Panc1 (cell line): ENCODE data around the gene PAX2.

Source experiments
- TF ChIP-seq, protein P1 (sequence below): fragments of 450-650 bp; IDR thresholded peaks from 2 replicates; pipeline ENCODE4 v1.5.1; 2017; ENCODE audit warnings: mild to moderate bottlenecking
- TF ChIP-seq, protein P2 (sequence below), 2 experiments: IDR thresholded peaks; 2 replicates each; pipeline ENCODE4 v1.6.1; 2011 to 2012; ENCODE audit warnings: low read depth in 2 of 2, control low read depth in 1 of 2, low read length in 1 of 2, mild to moderate bottlenecking in 1 of 2, moderate library complexity in 1 of 2; ENCODE audit not compliant: insufficient read depth in 1 of 2

GRCh38 chr10:100744987-100745881 lies at the start of gene PAX2:
- TF ChIP-seq, protein P1, sequence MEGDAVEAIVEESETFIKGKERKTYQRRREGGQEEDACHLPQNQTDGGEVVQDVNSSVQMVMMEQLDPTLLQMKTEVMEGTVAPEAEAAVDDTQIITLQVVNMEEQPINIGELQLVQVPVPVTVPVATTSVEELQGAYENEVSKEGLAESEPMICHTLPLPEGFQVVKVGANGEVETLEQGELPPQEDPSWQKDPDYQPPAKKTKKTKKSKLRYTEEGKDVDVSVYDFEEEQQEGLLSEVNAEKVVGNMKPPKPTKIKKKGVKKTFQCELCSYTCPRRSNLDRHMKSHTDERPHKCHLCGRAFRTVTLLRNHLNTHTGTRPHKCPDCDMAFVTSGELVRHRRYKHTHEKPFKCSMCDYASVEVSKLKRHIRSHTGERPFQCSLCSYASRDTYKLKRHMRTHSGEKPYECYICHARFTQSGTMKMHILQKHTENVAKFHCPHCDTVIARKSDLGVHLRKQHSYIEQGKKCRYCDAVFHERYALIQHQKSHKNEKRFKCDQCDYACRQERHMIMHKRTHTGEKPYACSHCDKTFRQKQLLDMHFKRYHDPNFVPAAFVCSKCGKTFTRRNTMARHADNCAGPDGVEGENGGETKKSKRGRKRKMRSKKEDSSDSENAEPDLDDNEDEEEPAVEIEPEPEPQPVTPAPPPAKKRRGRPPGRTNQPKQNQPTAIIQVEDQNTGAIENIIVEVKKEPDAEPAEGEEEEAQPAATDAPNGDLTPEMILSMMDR, result no peak; the same call in 1 of the 2 replicates
- TF ChIP-seq, protein P2, sequence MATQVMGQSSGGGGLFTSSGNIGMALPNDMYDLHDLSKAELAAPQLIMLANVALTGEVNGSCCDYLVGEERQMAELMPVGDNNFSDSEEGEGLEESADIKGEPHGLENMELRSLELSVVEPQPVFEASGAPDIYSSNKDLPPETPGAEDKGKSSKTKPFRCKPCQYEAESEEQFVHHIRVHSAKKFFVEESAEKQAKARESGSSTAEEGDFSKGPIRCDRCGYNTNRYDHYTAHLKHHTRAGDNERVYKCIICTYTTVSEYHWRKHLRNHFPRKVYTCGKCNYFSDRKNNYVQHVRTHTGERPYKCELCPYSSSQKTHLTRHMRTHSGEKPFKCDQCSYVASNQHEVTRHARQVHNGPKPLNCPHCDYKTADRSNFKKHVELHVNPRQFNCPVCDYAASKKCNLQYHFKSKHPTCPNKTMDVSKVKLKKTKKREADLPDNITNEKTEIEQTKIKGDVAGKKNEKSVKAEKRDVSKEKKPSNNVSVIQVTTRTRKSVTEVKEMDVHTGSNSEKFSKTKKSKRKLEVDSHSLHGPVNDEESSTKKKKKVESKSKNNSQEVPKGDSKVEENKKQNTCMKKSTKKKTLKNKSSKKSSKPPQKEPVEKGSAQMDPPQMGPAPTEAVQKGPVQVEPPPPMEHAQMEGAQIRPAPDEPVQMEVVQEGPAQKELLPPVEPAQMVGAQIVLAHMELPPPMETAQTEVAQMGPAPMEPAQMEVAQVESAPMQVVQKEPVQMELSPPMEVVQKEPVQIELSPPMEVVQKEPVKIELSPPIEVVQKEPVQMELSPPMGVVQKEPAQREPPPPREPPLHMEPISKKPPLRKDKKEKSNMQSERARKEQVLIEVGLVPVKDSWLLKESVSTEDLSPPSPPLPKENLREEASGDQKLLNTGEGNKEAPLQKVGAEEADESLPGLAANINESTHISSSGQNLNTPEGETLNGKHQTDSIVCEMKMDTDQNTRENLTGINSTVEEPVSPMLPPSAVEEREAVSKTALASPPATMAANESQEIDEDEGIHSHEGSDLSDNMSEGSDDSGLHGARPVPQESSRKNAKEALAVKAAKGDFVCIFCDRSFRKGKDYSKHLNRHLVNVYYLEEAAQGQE (IDR thresholded peaks at IDR 0.05; ENCODE audit: insufficient read depth in 1 of 2, low read depth in 2 of 2, low read length in 1 of 2), result no peak
